Cardiac fibroblast (primary cell): ENCODE results near the gene SUSD1.

Source experiments
- DNase-seq, 2 donors: peaks; one replicate each; pipeline versions ENCODE4 v3.0.0 to v3.0.0-alpha.2; 2010; ENCODE audit warnings: low read depth in 2 of 2
- H3K4me3 ChIP-seq, 2 donors: replicated peaks in 1 of 2; 1 replicate in 1 of 2; 2 replicates in 1 of 2; pipeline ENCODE4 v1.5.1; 2011; ENCODE audit warnings: low read depth in 2 of 2, low read length in 2 of 2, mild to moderate bottlenecking in 2 of 2, moderate library complexity in 1 of 2
- TF ChIP-seq, protein P1 (sequence below): IDR thresholded peaks from one replicate; pipeline ENCODE4 v1.5.1; 2011; ENCODE audit warnings: low read depth, mild to moderate bottlenecking, low read length, inconsistent platforms

SUSD1 gene

DNA sequence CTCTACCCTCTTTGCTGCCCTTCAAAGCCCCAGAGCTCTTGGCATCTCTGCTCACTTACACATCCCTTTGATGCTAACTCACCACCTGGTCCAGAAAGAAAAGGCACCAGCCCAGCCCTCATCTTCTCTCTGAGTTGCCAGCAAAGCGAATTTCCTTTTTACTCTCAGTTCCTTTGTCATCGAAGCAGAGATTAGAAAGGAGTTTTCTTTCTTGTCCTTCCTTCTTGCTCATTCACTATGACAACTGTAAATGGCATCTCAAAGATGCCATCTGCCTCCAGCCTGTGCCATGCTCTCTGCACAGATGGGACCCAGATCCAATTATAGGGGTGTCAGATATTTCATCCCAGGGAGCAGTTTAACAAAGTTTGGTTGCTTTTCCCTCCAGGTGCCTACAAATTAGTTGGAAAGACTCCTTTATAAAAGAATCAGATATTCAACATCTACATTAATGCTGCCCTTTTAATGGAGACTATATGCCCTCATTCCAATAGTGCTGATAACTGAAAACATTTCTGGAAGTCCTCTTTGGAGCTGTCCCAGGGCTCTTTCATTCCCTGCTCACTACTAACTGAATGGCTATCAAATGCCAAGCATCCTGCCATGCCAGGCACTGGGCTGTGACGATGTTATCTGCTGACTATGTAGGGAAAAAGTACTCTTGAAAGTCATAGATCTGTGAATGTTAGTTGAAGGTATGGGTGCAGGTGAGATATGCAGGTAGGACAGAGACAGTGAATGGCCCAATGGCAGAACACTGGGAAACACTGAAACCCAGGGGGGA lies 58.9 kb downstream of the SUSD1 start:
- H3K4me3 ChIP-seq: no peak overlapping the region
- DNase-seq: no peak
- TF ChIP-seq, protein P1, sequence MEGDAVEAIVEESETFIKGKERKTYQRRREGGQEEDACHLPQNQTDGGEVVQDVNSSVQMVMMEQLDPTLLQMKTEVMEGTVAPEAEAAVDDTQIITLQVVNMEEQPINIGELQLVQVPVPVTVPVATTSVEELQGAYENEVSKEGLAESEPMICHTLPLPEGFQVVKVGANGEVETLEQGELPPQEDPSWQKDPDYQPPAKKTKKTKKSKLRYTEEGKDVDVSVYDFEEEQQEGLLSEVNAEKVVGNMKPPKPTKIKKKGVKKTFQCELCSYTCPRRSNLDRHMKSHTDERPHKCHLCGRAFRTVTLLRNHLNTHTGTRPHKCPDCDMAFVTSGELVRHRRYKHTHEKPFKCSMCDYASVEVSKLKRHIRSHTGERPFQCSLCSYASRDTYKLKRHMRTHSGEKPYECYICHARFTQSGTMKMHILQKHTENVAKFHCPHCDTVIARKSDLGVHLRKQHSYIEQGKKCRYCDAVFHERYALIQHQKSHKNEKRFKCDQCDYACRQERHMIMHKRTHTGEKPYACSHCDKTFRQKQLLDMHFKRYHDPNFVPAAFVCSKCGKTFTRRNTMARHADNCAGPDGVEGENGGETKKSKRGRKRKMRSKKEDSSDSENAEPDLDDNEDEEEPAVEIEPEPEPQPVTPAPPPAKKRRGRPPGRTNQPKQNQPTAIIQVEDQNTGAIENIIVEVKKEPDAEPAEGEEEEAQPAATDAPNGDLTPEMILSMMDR: no peak

DNA sequence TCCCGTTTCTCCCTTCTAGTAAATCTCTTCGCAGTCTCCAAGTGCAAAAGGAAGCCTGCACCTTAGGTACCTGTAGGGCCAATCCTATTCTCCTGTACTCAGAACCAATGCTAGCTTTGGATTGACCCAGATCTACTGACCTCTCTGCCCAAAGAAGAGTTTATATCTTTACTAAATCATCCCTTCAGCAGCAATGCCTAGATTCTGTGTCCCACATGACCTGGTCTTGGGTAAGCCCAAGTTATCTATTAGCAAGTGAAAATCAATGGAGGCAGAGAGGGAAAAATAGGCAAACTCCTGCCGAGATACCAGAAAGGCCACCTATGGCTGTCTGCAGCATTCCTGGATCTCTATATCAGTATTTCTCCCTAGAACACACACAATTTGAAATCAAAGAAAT lies 60.0 kb downstream of the SUSD1 start:
- TF ChIP-seq, protein P1: no peak
- no peak for DNase-seq
- no peak overlapping the region for H3K4me3 ChIP-seq

DNA sequence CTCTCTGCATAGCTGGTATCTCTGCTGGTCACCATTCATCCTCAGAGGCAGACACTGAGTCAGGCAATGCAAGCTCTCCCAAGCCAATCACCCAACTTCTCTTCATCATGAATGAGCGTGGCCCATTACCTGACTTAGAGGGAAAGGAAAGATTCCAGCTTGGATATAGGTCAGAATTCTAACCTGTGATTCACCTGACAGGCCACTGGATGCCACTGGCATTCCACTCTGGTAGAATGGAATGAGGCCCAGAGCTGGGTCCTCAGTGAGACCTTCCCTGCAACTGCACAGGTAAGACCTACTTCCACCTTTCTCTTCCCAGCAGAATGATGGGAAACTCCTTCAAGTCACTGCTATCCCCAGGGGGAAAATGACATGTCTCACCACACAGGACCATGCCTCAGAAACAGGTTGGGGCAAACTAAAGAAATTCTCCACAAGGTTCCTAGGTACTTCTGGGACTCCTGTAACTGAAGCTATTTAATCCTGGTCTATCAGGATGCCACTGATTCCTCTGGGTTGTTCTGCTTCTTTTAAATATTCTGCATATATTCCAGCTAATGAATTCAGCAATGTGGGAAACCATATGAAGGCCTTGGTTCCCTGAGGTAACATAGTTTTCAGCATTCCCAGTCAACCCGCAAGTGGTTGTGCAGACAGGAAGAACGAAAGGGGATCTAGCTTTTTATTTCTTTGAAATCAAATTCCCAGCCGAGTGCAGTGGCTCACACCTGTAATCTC lies 62.0 kb downstream of the SUSD1 start:
- no peak overlapping the region for H3K4me3 ChIP-seq
- TF ChIP-seq, protein P1: peak; percentile 37
- peak in 1 of 2 donors; percentile 10 for DNase-seq

DNA sequence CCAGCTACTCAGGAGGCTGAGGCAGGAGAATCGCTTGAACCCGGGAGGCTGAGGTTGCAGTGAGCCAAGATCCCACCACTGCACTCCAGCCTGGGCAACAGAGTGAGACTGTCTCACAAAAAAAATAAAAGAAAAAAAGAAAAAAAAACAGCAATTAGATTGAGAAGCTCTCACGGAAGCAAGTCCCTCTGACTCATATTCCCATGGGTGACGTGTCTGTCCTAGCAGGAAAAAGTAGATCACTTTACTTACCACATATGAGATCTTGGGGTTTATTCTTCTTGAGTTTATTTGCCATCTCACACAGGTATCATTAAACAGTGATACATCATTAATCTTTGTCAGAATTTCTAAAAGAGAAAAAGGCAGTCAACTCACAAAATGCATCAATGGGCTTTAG lies 62.6 kb downstream of the SUSD1 start:
- no peak overlapping the region for H3K4me3 ChIP-seq
- TF ChIP-seq, protein P1: no peak
- DNase-seq: peak; percentile 68 to 95

DNA sequence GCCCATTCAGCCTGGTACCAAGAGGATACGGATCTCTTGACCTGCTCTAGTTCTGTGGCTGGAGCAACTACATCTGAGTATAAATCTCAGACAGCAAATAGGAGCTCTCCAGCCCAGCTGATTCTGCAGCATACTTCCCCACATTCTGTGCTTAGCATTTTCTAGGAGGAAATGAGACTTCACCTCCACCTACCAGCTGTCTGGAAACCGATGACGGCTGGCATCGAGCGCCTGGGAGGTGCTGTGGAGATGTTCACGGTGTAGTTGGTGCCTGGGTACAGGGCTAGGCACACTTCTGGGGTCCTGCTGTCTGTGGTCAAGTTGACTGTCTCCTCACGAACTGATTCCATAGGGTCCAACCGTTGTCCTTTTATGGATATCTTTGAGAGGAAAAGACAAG lies 63.6 kb downstream of the SUSD1 start:
- H3K4me3 ChIP-seq: no peak overlapping the region
- TF ChIP-seq, protein P1: no peak
- DNase-seq: no peak

DNA sequence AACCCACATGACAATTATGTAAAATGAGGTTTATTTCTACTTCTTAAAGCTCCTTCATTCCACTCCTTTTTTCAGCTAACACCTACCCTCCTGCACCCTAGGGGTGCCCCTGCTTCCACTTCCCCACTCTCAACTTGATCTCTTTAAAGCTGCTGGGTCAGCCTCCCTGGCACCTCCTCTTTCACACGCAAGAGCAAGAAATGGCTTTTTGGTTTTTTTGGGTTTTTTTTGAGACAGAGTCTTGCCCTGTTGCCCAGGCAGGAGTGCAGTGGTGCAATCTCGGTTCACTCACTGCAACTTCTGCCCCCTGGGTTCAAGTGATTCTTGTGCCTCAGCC lies 64.4 kb downstream of the SUSD1 start:
- no peak overlapping the region for H3K4me3 ChIP-seq
- DNase-seq: no peak
- TF ChIP-seq, protein P1: no peak
